GM12878 (cell line): ENCODE measurements around the gene PLG. TPM values are rescaled to one million over a fixed set of nuclear protein-coding genes. Genes with fewer than 3 reads are reported as not detected.
"Not testable (repeated sequence)": the region's sequence is repeated elsewhere in the genome, so short reads cannot be mapped to it uniquely, and the experiment has no call there.

ENCODE experiments used
- ATAC-seq: fragments of 200-7000 bp; cut with Tn5 transposase; 3 replicates; pipeline ENCODE4 v1.9.1; 2020; ENCODE audit warnings: mild to moderate bottlenecking, moderate library complexity
- BruUV-seq: library from RNA; stranded (reverse); fragments of 400-500 nt; replicated peaks from 2 replicates; lab custom pipeline; 2021; lab: Mats Ljungman, UMichigan
- CTCF ChIA-PET: fragments of 300-600 bp; sonication (Branson Sonifier 250); formaldehyde crosslinking; extraction: SDS; loops from one replicate; lab custom pipeline; 2021; ENCODE audit warnings: inconsistent platforms; lab: Yijun Ruan, JAX
- POLR2A ChIA-PET: fragments of 350-600 bp; formaldehyde crosslinking; extraction: SDS; loops from one replicate; lab custom pipeline; 2021; ENCODE audit warnings: inconsistent platforms; lab: Charles Lee
- RAD21 ChIA-PET: fragments of 300-600 bp; sonication (Branson Sonifier 250); formaldehyde crosslinking; loops from one replicate; lab custom pipeline; 2023; ENCODE audit warnings: antibody characterized with exemption; ENCODE audit not compliant: unreplicated experiment; lab: Charles Lee
- SMC1A ChIA-PET: fragments of 300-600 bp; sonication (Branson Sonifier 250); formaldehyde crosslinking; loops from one replicate; lab custom pipeline; 2023; ENCODE audit not compliant: unreplicated experiment, uncharacterized antibody; lab: Charles Lee
- DNase-seq: peaks from one replicate; pipeline ENCODE4 v3.0.0-alpha.2; 2011; ENCODE audit warnings: low read depth, low spot score
- FAIRE-seq: peaks from 3 replicates; lab custom pipeline; 2011; peaks lifted over from hg19 to GRCh38; lab: Jason Lieb, UNC
- H2AFZ ChIP-seq: 2 replicates; pipeline ENCODE4 v1.6.0; 2011; ENCODE audit warnings: low read depth, low read length, control low read depth; ENCODE audit not compliant: control insufficient read depth
- H3K27ac ChIP-seq: 2 replicates; pipeline ENCODE4 v1.5.1; 2011; ENCODE audit warnings: control low read depth; ENCODE audit not compliant: control insufficient read depth, insufficient read depth
- H3K27me3 ChIP-seq, 2 experiments: replicated peaks in 1 of 2; 2 replicates each; pipeline versions ENCODE4 v1.6.0 to v1.6.1; 2011; ENCODE audit warnings: low read length in 1 of 2; ENCODE audit not compliant: control insufficient read depth in 2 of 2, insufficient read depth in 2 of 2
- H3K36me3 ChIP-seq, 2 experiments: 2 replicates each; pipeline ENCODE4 v1.5.1; 2011; ENCODE audit warnings: low read length in 1 of 2; ENCODE audit not compliant: control insufficient read depth in 2 of 2, insufficient read depth in 2 of 2
- H3K4me1 ChIP-seq: 2 replicates; pipeline ENCODE4 v1.6.1; 2011; ENCODE audit warnings: mild to moderate bottlenecking, low read length, moderate library complexity, mixed read lengths; ENCODE audit not compliant: control insufficient read depth, insufficient read depth
- H3K4me2 ChIP-seq: 2 replicates; pipeline ENCODE4 v1.6.0; 2011; ENCODE audit warnings: control low read depth; ENCODE audit not compliant: control insufficient read depth, insufficient read depth
- H3K4me3 ChIP-seq: fragments of 200-600 bp; sonication (generic); 2 replicates; pipeline ENCODE4 v1.5.1; 2016
- H3K79me2 ChIP-seq: 2 replicates; pipeline ENCODE4 v1.6.0; 2011; ENCODE audit warnings: low read length; ENCODE audit not compliant: control insufficient read depth, insufficient read depth
- H3K9ac ChIP-seq: 2 replicates; pipeline ENCODE4 v1.8.0; 2011; ENCODE audit warnings: low read length, control low read depth, mixed read lengths; ENCODE audit not compliant: control insufficient read depth, insufficient read depth
- H3K9me3 ChIP-seq: replicated peaks from 3 replicates; pipeline ENCODE4 v1.5.1; 2011; ENCODE audit warnings: mild to moderate bottlenecking, low read length; ENCODE audit not compliant: control insufficient read depth, insufficient read depth
- H4K20me1 ChIP-seq: 2 replicates; pipeline ENCODE4 v1.6.0; 2011; ENCODE audit not compliant: control insufficient read depth, insufficient read depth
- BMI1 ChIP-seq: fragments of 450-650 bp; IDR thresholded peaks from 2 replicates; pipeline ENCODE4 v1.6.1; 2016; ENCODE audit warnings: mild to moderate bottlenecking, moderate library complexity, borderline replicate concordance
- CREM ChIP-seq: IDR thresholded peaks from 2 replicates; pipeline ENCODE4 v1.6.1; 2014; ENCODE audit warnings: antibody characterized with exemption, low read depth
- DPF2 ChIP-seq: fragments of 450-650 bp; IDR thresholded peaks from 2 replicates; pipeline ENCODE4 v1.6.1; 2017; ENCODE audit warnings: mild to moderate bottlenecking
- ETV6 ChIP-seq, 2 experiments: fragments of 450-650 bp in 1 of 2; IDR thresholded peaks in 1 of 2; conservative IDR thresholded peaks in 1 of 2; 2 replicates each; pipeline ENCODE4 v1.6.1; 2014; ENCODE audit warnings: antibody characterized with exemption in 1 of 2, borderline replicate concordance in 1 of 2, low read depth in 1 of 2, mild to moderate bottlenecking in 1 of 2, moderate library complexity in 1 of 2
- SREBF1 ChIP-seq: IDR thresholded peaks from 2 replicates; pipeline ENCODE4 v1.6.1; 2012; ENCODE audit warnings: mild to moderate bottlenecking, low read length
- SRF ChIP-seq, 2 experiments: IDR thresholded peaks; 2 replicates each; pipeline ENCODE4 v1.6.1; 2011; ENCODE audit warnings: low read depth in 2 of 2, low read length in 2 of 2, mild to moderate bottlenecking in 1 of 2, moderate library complexity in 1 of 2
- WGBS: methylation state at CpG from one replicate; pipeline ENCODE4 v1.1.6; 2016; ENCODE audit warnings: low lambda C conversion rate; ENCODE audit not compliant: insufficient replicate concordance, insufficient coverage; ENCODE audit errors: missing lambda C conversion rate; 5-methylcytosine and 5-hydroxymethylcytosine counted together
- in situ Hi-C: fragments of 300-500 bp; cut with MboI; formaldehyde crosslinking; loops from 9 replicates; pipeline ENCODE4 v1.14.3; 2018; ENCODE audit warnings: mixed read lengths
- intact Hi-C: fragments of 100-400 bp; cut with micrococcal nuclease; formaldehyde crosslinking; loops from one replicate; pipeline ENCODE4 v1.14.2; 2022; ENCODE audit not compliant: unreplicated experiment
- polyA plus RNA-seq, 11 experiments: library from polyadenylated mRNA; depleted of rRNA in 4 of 11; unstranded in 6 of 11; stranded (reverse) in 5 of 11; fragments of >200 nt; fragmentation: Nextera tagmentation in 4 of 11; fragmentation: Illumina TruSeq in 1 of 11; extraction: Ambion mirVana in 4 of 11; extraction: Trizol in 1 of 11; gene quantifications; 1 replicate in 1 of 11; 2 replicates in 10 of 11; pipeline versions ENCODE4 v1.2.1 to v1.2.3, GENCODE V29; 2011 to 2016; ENCODE audit warnings: inconsistent platforms in 2 of 11, missing spikeins in 2 of 11, low read depth in 1 of 11
- total RNA-seq, 4 experiments: library from RNA; depleted of rRNA in 3 of 4; stranded (reverse); fragments of >200 nt in 3 of 4; fragmentation: Illumina TruSeq in 1 of 4; extraction: Trizol in 1 of 4; gene quantifications; 2 replicates each; pipeline versions ENCODE4 v1.2.1 to v1.2.3, GENCODE V29; 2013 to 2021
- TF ChIP-seq, protein P1 (sequence below): IDR thresholded peaks from 2 replicates; pipeline ENCODE4 v1.6.1; 2011; ENCODE audit warnings: borderline replicate concordance, low read depth, mild to moderate bottlenecking, moderate library complexity, low read length; ENCODE audit not compliant: insufficient read depth, poor library complexity, severe bottlenecking

PLG gene
- total and polyA plus RNA-seq, 10 of the 15 experiments (the other 5 are each of a cell fraction or from before 2014, with no cell fraction given), result 0.06 to 3.0 (median 0.97) TPM; not detected in 1

DNA sequence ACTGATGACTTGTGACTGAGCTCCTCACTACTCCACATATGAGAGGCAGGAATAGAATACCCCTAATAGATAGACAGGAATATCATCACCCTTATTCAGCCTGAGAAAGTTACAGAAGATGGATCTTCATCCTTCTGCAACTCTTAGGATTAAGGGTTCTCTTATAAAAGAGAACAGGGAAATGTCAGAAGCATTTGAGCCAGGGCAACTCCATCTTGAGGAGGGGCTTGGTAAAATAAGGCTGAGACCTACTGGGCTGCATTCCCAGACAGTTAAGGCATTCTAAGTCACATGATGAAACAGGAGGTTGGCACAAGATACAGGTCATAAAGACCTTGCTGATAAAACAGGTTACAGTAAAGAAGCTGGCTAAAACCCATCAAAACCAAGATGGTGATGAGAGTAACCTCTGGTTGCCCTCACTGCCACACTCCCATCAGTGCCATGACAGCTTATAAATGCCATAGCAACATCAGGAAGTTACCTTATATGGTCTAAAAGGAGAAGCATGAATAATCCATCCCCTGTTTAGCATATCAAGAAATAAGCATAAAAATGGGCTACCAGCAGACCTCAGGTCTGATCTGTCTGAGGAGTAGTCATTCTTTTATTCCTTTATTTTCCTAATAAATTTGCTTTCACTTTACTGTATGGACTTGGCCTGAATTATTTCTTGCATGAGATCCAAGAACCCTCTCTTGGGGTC, 97.9 kb downstream of the PLG start:
- ChIA-PET POLR2A (no interaction called here), CTCF (no interaction called here), SMC1A (no interaction called here), RAD21 (no interaction called here)
- TF ChIP-seq SRF (IDR thresholded peaks at IDR 0.05; ENCODE audit: low read depth in 2 of 2, low read length in 2 of 2) (peak in 1 of 2 experiments; percentile 19; a peak in 1 of 4 replicates), BMI1 (no peak), CREM (no peak)
- TF ChIP-seq, protein P1, sequence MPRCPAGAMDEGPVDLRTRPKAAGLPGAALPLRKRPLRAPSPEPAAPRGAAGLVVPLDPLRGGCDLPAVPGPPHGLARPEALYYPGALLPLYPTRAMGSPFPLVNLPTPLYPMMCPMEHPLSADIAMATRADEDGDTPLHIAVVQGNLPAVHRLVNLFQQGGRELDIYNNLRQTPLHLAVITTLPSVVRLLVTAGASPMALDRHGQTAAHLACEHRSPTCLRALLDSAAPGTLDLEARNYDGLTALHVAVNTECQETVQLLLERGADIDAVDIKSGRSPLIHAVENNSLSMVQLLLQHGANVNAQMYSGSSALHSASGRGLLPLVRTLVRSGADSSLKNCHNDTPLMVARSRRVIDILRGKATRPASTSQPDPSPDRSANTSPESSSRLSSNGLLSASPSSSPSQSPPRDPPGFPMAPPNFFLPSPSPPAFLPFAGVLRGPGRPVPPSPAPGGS, result no peak
- H3K9ac ChIP-seq, result no peak overlapping the region
- H3K27ac ChIP-seq, result no peak overlapping the region
- no peak overlapping the region for H3K4me2 ChIP-seq
- in situ Hi-C loops, result no loop called here
- DNase-seq, result no peak
- H3K9me3 ChIP-seq, result no peaks in the 10 kb centered on the region; the same call in 1 of the 3 replicates
- no peak for FAIRE-seq
- H3K27me3 ChIP-seq, result no peaks in the 10 kb centered on the region
- no peaks in the 10 kb centered on the region for H3K36me3 ChIP-seq
- no peak overlapping the region for H2AFZ ChIP-seq
- no peaks in the 10 kb centered on the region for H4K20me1 ChIP-seq
- no peak for ATAC-seq
- intact Hi-C loops, result no loop called here
- no peak overlapping the region for H3K4me3 ChIP-seq
- H3K79me2 ChIP-seq, result no peaks in the 10 kb centered on the region
- no peaks in the 10 kb centered on the region for H3K4me1 ChIP-seq
- BruUV-seq, result no TSS peak

DNA sequence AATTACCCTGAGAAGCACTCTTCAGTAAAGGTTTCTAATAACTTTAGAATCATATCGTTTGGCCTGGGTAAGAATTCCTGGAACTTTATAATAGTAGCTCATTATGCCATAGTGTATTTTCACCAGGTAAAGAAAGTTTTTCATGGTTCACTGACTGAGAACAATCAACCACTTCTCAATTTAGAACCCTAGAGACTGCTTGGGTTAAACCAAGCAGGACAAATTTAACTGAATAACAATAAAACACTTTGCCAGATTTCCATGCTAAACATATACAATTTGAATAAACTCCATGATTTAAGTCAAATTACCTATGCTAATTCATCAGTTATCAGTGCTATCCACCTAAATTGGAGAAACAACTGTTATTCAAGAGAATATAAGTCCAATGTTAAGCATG, 99.4 kb downstream of the PLG start:
- Histone ChIP-seq H3K27ac (no peak overlapping the region), H3K4me3 (no peak overlapping the region), H3K27me3 (no peaks in the 10 kb centered on the region), H3K9me3 (no peaks in the 10 kb centered on the region; the same call in 1 of the 3 replicates), H3K4me2 (no peak overlapping the region), H3K36me3 (no peaks in the 10 kb centered on the region)
- POLR2A ChIA-PET, result no interaction called here
- 0% methylated on average over 1 of the region's 1 CpG for WGBS
- BruUV-seq, result no TSS peak
- DNase-seq (no peak), ATAC-seq (no peak)
- no peak for TF ChIP-seq DPF2
- TF ChIP-seq ETV6 (conservative IDR thresholded peaks at IDR 0.05 in 1 of 2, IDR thresholded peaks at IDR 0.05 in 1 of 2; ENCODE audit: borderline replicate concordance in 1 of 2, low read depth in 1 of 2), result no peak
- TF ChIP-seq SREBF1, result no peak
- TF ChIP-seq, all 136 proteins: peak for 0
- RAD21 ChIA-PET, result no interaction called here
- Histone ChIP-seq H2AFZ (no peak overlapping the region), H4K20me1 (no peaks in the 10 kb centered on the region), H3K4me1 (no peaks in the 10 kb centered on the region), H3K79me2 (no peaks in the 10 kb centered on the region), H3K9ac (no peak overlapping the region)
- SMC1A ChIA-PET, result no interaction called here
- FAIRE-seq, result no peak
- CTCF ChIA-PET, result no interaction called here
- intact Hi-C loops, result no loop called here
- in situ Hi-C loops, result no loop called here

DNA sequence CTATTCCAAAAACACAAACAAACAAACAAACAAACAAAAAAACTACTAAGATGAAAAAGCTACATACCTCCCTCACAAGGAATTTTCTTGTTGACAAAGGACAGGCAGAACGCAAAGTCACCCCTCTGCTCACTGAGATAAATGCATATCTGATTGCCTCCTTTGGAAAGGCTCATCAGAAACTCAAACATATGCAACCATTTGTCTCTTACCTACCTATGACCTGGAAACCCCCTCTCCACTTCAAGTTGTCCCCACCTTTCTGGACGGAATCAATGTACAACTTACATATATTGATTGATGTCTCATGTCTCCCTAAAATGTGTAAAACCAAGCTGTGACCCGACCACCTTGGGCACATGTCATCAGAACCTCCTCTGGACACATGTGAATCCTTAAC, 100.0 kb downstream of the PLG start:
- FAIRE-seq, in situ Hi-C loops, H2AFZ ChIP-seq, SMC1A ChIA-PET, H3K27ac ChIP-seq, H3K4me3 ChIP-seq, ATAC-seq, H3K27me3 ChIP-seq, intact Hi-C loops, H3K4me2 ChIP-seq, H3K4me1 ChIP-seq, H3K9ac ChIP-seq, BruUV-seq, H3K9me3 ChIP-seq, RAD21 ChIA-PET, H3K36me3 ChIP-seq, H4K20me1 ChIP-seq, CTCF ChIA-PET, POLR2A ChIA-PET, DNase-seq, H3K79me2 ChIP-seq: not testable (repeated sequence)
- 0% methylated on average over 3 of the region's 3 CpGs for WGBS
